Superior temporal gyrus (tissue), 1 donor: Measurements from ENCODE around the gene NPAS3.
A peak's percentile ranks its signal among the peaks of the same experiment; 100 is the strongest.

Experiments
- DNase-seq: peaks from one replicate; pipeline ENCODE4 v3.0.0-alpha.2; 2016; ENCODE audit errors: extremely low spot score

Gene NPAS3

GRCh38 chr14:33510991-33511390 is 572.3 kb downstream of the NPAS3 start:
- DNase-seq, result no peak

GRCh38 chr14:33511851-33512640 is 573.4 kb downstream of the NPAS3 start:
- DNase-seq, result no peak

GRCh38 chr14:33515441-33515840 is 576.8 kb downstream of the NPAS3 start:
- DNase-seq, result no peak

- no peak for DNase-seq
Observed at GRCh38 chr14:33515899-33516298, 577.2 kb downstream of the NPAS3 start.

GRCh38 chr14:33516898-33517436 is 578.3 kb downstream of the NPAS3 start:
- no peak for DNase-seq

- DNase-seq, result no peak
Observed at GRCh38 chr14:33521192-33521591, 582.5 kb downstream of the NPAS3 start.

- DNase-seq, result no peak
Observed at GRCh38 chr14:33524244-33524643, 585.6 kb downstream of the NPAS3 start.

- no peak for DNase-seq
Observed at GRCh38 chr14:33525626-33526025, 586.9 kb downstream of the NPAS3 start.

- no peak for DNase-seq
Observed at GRCh38 chr14:33527023-33527634, 588.5 kb downstream of the NPAS3 start.

GRCh38 chr14:33528655-33529054 is 590.0 kb downstream of the NPAS3 start:
- no peak for DNase-seq

- DNase-seq, result no peak
Observed at GRCh38 chr14:33529787-33530757, 591.4 kb downstream of the NPAS3 start.

GRCh38 chr14:33532553-33532952 is 593.9 kb downstream of the NPAS3 start:
- DNase-seq, result no peak

GRCh38 chr14:33534104-33534503 is 595.4 kb downstream of the NPAS3 start:
- DNase-seq, result no peak

GRCh38 chr14:33534632-33535031 is 596.0 kb downstream of the NPAS3 start:
- no peak for DNase-seq

GRCh38 chr14:33539918-33540357 is 601.3 kb downstream of the NPAS3 start:
- DNase-seq, result peak; percentile 32

GRCh38 chr14:33541171-33541570 is 602.5 kb downstream of the NPAS3 start:
- no peak for DNase-seq

GRCh38 chr14:33542338-33543287 is 603.9 kb downstream of the NPAS3 start:
- no peak for DNase-seq

- no peak for DNase-seq
Observed at GRCh38 chr14:33545696-33546095, 607.0 kb downstream of the NPAS3 start.

GRCh38 chr14:33548606-33549005 is 609.9 kb downstream of the NPAS3 start:
- DNase-seq, result no peak

- no peak for DNase-seq
Observed at GRCh38 chr14:33551963-33552362, 613.3 kb downstream of the NPAS3 start.
